Thymus (tissue), 11 donors: Measurements from ENCODE around the gene PEAK1. TPM values are rescaled to one million over a fixed set of nuclear protein-coding genes. Genes with fewer than 3 reads are reported as not detected.

Experiments used
- DNase-seq, 9 donors: peaks; one replicate each; pipeline ENCODE4 v3.0.0-alpha.2; 2013; ENCODE audit warnings: low spot score in 9 of 9, low read depth in 6 of 9, missing footprints in 1 of 9
- H3K27ac ChIP-seq, 2 donors: one replicate each; pipeline ENCODE4 v1.5.1; 2013; ENCODE audit warnings: control low read depth in 1 of 2, low read depth in 1 of 2, low read length in 1 of 2, mild to moderate bottlenecking in 1 of 2, moderate library complexity in 1 of 2
- H3K27me3 ChIP-seq, 2 donors: one replicate each; pipeline ENCODE4 v1.5.1; 2013; ENCODE audit warnings: low read length in 1 of 2; ENCODE audit not compliant: control insufficient read depth in 2 of 2, insufficient read depth in 1 of 2
- H3K36me3 ChIP-seq, 2 donors: one replicate each; pipeline ENCODE4 v1.5.1; 2013; ENCODE audit warnings: low read length in 1 of 2, mild to moderate bottlenecking in 1 of 2, moderate library complexity in 1 of 2; ENCODE audit not compliant: control insufficient read depth in 2 of 2, insufficient read depth in 2 of 2
- H3K4me1 ChIP-seq, 2 donors: one replicate each; pipeline ENCODE4 v1.5.1; 2013; ENCODE audit warnings: low read length in 2 of 2; ENCODE audit not compliant: control insufficient read depth in 2 of 2, insufficient read depth in 2 of 2
- H3K4me3 ChIP-seq, 2 donors: one replicate each; pipeline ENCODE4 v1.5.1; 2013; ENCODE audit warnings: low read length in 2 of 2, control low read depth in 1 of 2, mild to moderate bottlenecking in 1 of 2
- H3K9me3 ChIP-seq, 2 donors: one replicate each; pipeline ENCODE4 v1.5.1; 2013; ENCODE audit warnings: low read length in 1 of 2, mild to moderate bottlenecking in 1 of 2; ENCODE audit not compliant: control insufficient read depth in 2 of 2, insufficient read depth in 1 of 2
- WGBS: extraction: QIAGEN DNeasy Blood & Tissue Kit; methylation state at CpG from one replicate; pipeline ENCODE4 v1.1.7; 2013; 5-methylcytosine and 5-hydroxymethylcytosine counted together
- polyA plus RNA-seq: library from polyadenylated mRNA; stranded (reverse); fragments of 200-250 nt; gene quantifications from one replicate; pipeline ENCODE4 v1.2.3, GENCODE V29; 2013
- total RNA-seq: library from RNA; stranded (reverse); fragments of 120-200 nt; gene quantifications from one replicate; pipeline ENCODE4 v1.2.4, GENCODE V29; 2013
- donor health status: healthy.

The PEAK1 gene
- total and polyA plus RNA-seq, 2 donors: 4.7 to 7.8 TPM

DNA sequence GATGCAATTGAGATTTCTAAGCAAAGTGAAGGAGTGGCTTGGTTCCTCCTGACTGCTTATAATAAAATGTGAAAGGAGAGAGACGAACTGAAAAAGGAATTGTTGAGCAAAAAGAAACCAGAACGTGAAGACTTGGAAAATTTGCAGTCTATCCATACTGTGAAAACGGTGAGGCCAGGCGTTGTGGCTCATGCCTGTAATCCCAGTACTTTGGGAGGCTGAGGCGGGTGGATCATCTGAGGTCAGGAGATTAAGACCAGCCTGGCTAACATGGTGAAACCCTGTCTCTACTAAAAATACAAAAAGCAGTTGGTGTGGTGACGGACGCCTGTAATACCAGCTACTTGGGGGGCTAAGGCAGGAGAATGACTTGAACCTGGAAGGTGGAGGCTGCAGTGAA, 292.3 kb downstream of the PEAK1 start:
- no peaks in the 10 kb centered on the region for H3K4me1 ChIP-seq
- no peak overlapping the region for H3K27ac ChIP-seq
- no peak for DNase-seq
- H3K27me3 ChIP-seq: no peaks in the 10 kb centered on the region
- H3K36me3 ChIP-seq: no peaks in the 10 kb centered on the region
- H3K4me3 ChIP-seq: no peak overlapping the region
- WGBS: 97% methylated on average over 7 of the region's 7 CpGs
- no peaks in the 10 kb centered on the region for H3K9me3 ChIP-seq

DNA sequence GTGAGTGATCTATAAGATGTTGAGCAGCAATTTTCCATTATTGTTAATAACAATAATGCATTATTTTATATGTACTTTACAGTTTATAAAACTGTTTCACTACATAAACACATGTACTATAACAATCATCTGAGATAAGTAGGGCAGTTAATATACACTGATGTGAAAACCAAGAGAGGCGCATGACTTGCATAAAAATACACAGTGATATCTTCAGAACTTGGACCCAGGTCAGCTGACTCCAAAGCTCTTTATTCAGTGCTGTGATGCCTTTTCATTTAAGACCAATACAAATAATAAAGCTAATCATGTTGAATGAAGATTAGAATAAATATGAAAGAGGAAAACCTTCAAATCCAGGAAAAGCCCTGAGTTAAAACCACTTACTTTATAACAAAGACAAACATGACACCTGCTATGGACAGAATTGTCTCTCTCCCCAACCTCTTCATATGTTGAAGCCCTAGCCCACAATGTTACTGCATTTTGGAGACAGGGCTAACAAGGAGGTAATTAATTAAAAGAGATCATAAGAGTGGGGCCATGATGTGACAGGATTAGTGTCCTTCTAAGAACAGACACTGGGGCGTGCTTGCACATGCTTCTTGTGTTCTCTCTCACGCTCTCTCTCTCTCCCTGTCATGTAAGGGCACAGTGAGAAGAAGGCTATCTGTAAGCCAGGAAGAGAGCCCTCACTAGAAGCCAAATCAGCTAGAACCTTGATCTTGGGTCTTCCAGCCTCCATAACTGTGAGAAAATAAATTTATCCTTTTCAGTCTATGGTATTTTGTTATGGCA, 293.2 kb downstream of the PEAK1 start:
- 97% methylated on average over 3 of the region's 3 CpGs for WGBS
- no peak overlapping the region for H3K27ac ChIP-seq

DNA sequence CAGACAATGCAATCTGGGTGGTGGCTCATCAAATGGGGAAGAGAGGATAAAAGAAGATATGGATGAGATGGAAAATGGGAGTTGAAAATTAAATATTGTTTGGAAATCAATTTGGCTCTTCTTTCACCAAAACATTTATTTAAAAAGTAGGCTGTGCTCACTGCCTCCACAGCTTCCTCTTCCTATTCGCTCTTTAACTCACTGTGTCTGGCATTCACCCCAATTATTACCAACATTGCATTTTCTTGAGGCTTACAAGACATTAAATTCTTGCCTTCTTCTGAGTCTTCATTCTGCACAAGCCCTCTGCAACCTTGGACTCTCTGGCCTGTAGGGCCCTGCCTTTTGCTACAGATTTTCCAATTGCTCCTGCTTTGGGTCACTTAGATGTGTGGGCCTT, 296.1 kb downstream of the PEAK1 start:
- Histone ChIP-seq H3K9me3 (no peaks in the 10 kb centered on the region), H3K36me3 (no peaks in the 10 kb centered on the region), H3K4me3 (no peak overlapping the region), H3K27ac (no peak overlapping the region), H3K4me1 (peaks cover 0 to 5% of the 10 kb centered on the region in 2 donors), H3K27me3 (no peaks in the 10 kb centered on the region)
- WGBS: 93% methylated on average over 1 of the region's 1 CpG
- no peak for DNase-seq

More for the DNA sequence above, 293.2 kb downstream of the PEAK1 start:
- H3K4me1 ChIP-seq: no peaks in the 10 kb centered on the region
- no peak overlapping the region for H3K4me3 ChIP-seq
- no peaks in the 10 kb centered on the region for H3K27me3 ChIP-seq
- H3K36me3 ChIP-seq: no peaks in the 10 kb centered on the region
- H3K9me3 ChIP-seq: no peaks in the 10 kb centered on the region
- DNase-seq: no peak

DNA sequence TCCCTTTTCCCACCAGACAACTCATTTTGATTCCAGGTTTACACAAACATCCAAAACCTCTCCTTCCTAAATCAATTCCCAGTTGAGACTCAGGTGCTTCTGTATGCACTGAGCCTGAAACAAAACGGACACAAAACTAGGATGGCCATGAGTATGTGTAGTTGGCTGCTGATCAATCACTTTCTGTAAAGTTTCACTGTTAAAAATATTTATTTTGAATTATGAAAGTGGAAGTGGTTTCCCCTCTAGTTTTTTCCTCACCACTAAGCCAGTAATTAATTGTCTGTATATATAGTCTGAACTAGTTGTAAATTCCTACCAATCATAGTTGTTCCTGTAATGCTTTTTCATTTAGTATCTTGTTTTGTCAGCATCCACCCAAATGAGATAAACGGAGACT, 297.3 kb downstream of the PEAK1 start:
- Histone ChIP-seq H3K27ac (no peak overlapping the region), H3K9me3 (no peaks in the 10 kb centered on the region), H3K4me3 (no peak overlapping the region), H3K36me3 (no peaks in the 10 kb centered on the region), H3K4me1 (peaks cover 0 to 5% of the 10 kb centered on the region in 2 donors), H3K27me3 (no peaks in the 10 kb centered on the region)
- WGBS: 96% methylated on average over 2 of the region's 2 CpGs
- DNase-seq: no peak

DNA sequence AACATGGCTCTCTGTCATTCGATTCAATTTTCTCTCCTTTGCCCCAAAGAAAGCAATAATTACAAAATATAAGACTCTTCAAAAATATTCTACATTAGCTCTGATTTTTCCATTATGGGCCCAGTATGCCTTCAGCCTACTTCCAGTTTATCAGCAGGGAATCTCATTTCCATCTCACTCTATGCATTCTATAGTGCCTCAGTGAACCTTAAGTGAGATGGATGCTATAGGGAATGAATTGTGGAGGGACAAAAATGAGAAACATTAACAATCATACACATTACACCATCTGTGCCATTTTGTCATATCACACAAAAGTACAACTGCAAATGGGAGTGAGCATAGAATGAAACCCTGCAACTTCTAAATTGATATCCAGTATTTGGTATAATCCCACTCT, 298.3 kb downstream of the PEAK1 start:
- Histone ChIP-seq H3K36me3 (no peaks in the 10 kb centered on the region), H3K27ac (no peak overlapping the region), H3K4me3 (no peak overlapping the region), H3K27me3 (no peaks in the 10 kb centered on the region), H3K9me3 (no peaks in the 10 kb centered on the region), H3K4me1 (peaks cover 0 to 5% of the 10 kb centered on the region in 2 donors)
- 98% methylated on average over 1 of the region's 1 CpG for WGBS
- DNase-seq: no peak

DNA sequence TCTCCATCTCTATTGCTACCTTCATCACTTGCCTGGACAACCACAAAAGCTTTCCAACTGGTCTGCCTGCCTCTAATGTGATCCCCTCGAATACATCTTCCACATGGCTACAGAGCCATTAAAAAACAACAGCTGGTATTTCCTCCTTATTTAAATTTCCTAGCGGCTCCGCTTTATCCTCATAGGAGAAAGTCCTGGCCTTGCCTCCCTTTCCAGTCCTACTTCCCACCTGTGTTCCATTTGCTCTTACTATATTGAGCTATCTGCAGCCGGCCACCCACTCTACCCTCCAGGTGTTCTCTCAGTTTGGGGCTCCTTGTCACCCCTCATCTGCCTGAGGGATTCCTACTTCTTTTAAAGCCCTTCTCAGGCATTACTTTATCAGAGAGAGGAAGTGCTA, 299.3 kb downstream of the PEAK1 start:
- Histone ChIP-seq H3K4me1 (peaks cover 0 to 5% of the 10 kb centered on the region in 2 donors), H3K4me3 (no peak overlapping the region), H3K27ac (no peak overlapping the region), H3K9me3 (no peaks in the 10 kb centered on the region), H3K27me3 (no peaks in the 10 kb centered on the region), H3K36me3 (no peaks in the 10 kb centered on the region)
- no peak for DNase-seq
- 98% methylated on average over 4 of the region's 4 CpGs for WGBS

DNA sequence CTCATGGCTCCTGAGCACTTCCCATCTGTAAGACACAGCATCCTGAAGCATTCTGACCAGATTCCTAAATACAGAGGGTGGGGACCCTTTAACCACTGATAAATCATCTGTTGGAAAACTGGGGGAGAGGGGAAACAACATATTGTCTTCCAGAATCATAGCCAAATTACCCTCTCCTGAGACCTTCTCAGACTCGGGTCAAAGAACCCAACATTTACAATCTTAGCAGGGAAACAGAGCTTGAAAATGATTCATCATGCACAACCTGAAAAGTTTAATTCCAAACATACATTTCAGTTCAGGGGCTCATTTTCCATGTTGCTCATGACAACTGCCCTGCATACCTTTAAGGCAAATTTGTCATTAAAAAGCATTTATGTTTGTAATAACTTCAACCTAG, 300.5 kb downstream of the PEAK1 start:
- no peaks in the 10 kb centered on the region for H3K9me3 ChIP-seq
- H3K27me3 ChIP-seq: no peaks in the 10 kb centered on the region
- H3K36me3 ChIP-seq: peaks cover 0 to 4% of the 10 kb centered on the region in 2 donors
- WGBS: 88% methylated on average over 1 of the region's 1 CpG
- H3K27ac ChIP-seq: no peak overlapping the region
- peaks cover 0 to 5% of the 10 kb centered on the region in 2 donors for H3K4me1 ChIP-seq
- H3K4me3 ChIP-seq: no peak overlapping the region
- DNase-seq: no peak

DNA sequence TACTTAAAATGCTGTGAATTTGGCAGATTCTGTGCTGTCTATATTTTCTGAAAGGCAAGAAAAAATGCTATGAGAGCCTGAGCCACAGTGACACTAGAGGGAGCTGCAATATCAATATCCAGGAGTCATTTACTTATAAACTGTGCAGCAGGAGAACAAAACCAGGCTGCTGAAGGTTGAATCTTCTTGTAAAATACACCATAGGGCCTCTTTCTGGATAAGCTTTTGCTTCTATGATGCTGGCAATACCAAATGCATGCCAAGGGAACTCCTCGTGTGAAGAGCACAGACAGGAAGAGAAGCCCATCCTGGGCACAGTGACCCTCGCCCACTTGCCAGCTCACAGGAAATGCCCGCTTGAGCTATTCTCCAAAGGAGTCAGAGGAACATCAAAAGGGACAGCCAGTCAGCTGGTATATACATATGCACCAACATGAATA, 301.0 kb downstream of the PEAK1 start:
- WGBS: 57% methylated on average over 3 of the region's 3 CpGs
- Histone ChIP-seq H3K4me3 (no peak overlapping the region), H3K36me3 (peaks cover 2 to 4% of the 10 kb centered on the region in 2 donors), H3K27me3 (no peaks in the 10 kb centered on the region), H3K27ac (no peak overlapping the region), H3K9me3 (no peaks in the 10 kb centered on the region), H3K4me1 (peaks cover 0 to 5% of the 10 kb centered on the region in 2 donors)
- DNase-seq: peak; percentile 19 to 79 (median 51)

DNA sequence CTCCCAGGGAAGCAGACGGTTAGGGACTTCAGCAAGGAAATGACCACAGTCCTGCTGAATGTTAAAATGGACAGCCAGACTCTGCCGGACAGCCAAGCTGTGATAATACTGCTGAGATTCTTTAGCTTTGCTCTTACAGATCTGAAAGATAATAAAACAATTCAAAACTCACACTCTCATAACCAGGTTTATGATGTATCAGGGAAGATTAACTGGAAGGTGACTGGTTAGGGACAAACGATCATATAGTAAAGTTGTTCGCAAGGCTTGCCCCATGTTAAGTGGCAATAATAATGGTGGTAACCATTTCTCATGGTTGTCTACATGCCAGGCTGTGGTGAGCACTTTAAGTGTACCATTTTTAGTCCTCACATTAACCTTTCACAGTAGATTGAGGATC, 304.7 kb downstream of the PEAK1 start:
- Histone ChIP-seq H3K36me3 (peaks cover 6 to 7% of the 10 kb centered on the region in 2 donors), H3K27me3 (no peaks in the 10 kb centered on the region), H3K4me3 (no peak overlapping the region), H3K9me3 (no peaks in the 10 kb centered on the region), H3K4me1 (peaks cover 0 to 5% of the 10 kb centered on the region in 2 donors), H3K27ac (no peak overlapping the region)
- 96% methylated on average over 4 of the region's 4 CpGs for WGBS
- no peak for DNase-seq
